ENCODE measurements around the gene AXIN1. TPM values are rescaled to one million over a fixed set of nuclear protein-coding genes. Genes with fewer than 3 reads are reported as not detected.
"Not testable (repeated sequence)": the region's sequence is repeated elsewhere in the genome, so short reads cannot be mapped to it uniquely, and the experiment has no call there.

The AXIN1 gene
- total RNA-seq, 1 donor from 2014 or later: 27.0 TPM

DNA sequence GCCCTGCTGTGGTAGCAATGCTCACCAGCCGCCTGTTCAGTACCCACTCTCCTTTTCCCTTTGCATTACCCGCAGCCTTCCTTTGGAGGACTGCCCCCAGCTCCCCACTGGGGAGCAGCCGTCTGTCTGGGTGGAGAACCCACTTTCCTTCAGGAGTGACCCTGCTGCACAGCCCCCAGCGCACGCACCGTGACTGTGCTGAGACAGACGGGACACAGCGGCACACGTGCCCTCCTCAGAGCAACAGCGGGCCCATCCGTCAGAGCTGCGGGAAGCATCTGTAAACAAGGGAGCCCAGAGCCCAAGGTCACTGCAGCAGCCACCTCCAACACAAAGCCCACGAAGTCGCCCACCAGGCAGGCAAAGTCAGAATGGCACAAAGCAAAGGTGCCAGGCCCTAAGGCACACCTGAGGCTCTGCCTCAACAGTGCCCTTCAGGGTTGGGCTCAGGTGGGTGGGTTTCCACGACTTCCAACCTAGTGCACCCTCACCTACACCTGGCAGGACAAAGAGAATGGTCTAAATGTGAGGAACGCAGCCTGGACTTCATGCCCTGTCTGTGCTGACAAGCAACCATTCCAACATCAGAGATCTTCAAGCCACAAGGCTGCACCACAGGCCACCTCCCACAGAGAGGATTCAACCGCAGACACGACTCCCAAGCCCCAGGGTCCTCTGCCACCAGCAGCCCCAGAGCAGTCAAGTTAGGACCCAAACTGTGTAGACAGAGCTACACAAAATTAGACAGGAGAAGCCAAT, 9.9 kb downstream of the AXIN1 start:
- no peaks in the 10 kb centered on the region for H3K9me3 ChIP-seq (ENCODE audit: insufficient read depth, low read depth, low read length)
- peaks cover 2% of the 10 kb centered on the region for H3K9me3 Mint-ChIP-seq (ENCODE audit: unreplicated experiment)
- H3K27ac ChIP-seq (ENCODE audit: low read depth, low read length): no peak overlapping the region
- H3K27me3 Mint-ChIP-seq (ENCODE audit: low read depth, unreplicated experiment): no peaks in the 10 kb centered on the region
- H3K79me2 ChIP-seq (ENCODE audit: insufficient read depth, low read length): peaks cover 81% of the 10 kb centered on the region
- H3K4me3 ChIP-seq (ENCODE audit: insufficient read depth, low read depth, low read length): no peak overlapping the region
- no peak overlapping the region for H3K9ac ChIP-seq (ENCODE audit: low read length)
- H3K27me3 ChIP-seq (ENCODE audit: insufficient read depth, low read length): no peaks in the 10 kb centered on the region
- no peak overlapping the region for H3K4me3 Mint-ChIP-seq (ENCODE audit: unreplicated experiment)
- H3K4me2 ChIP-seq (ENCODE audit: low read length): no peak overlapping the region
- H2AFZ ChIP-seq (ENCODE audit: low read depth, low read length): no peak overlapping the region
- peaks cover 9% of the 10 kb centered on the region for H3K4me1 ChIP-seq (ENCODE audit: insufficient read depth, low read length)
- peaks cover 6% of the 10 kb centered on the region for H3K36me3 ChIP-seq (ENCODE audit: insufficient read depth, low read length)
- peaks cover 74% of the 10 kb centered on the region for H4K20me1 ChIP-seq (ENCODE audit: insufficient read depth, low read length)
- H3K27ac Mint-ChIP-seq (ENCODE audit: unreplicated experiment): no peak overlapping the region
- FAIRE-seq (no peak), DNase-seq (ENCODE audit: low read depth) (no peak)
- TF ChIP-seq EZH2 (IDR thresholded peaks at IDR 0.05; ENCODE audit: insufficient read depth, low read length): no peak
- TF ChIP-seq, protein P1, sequence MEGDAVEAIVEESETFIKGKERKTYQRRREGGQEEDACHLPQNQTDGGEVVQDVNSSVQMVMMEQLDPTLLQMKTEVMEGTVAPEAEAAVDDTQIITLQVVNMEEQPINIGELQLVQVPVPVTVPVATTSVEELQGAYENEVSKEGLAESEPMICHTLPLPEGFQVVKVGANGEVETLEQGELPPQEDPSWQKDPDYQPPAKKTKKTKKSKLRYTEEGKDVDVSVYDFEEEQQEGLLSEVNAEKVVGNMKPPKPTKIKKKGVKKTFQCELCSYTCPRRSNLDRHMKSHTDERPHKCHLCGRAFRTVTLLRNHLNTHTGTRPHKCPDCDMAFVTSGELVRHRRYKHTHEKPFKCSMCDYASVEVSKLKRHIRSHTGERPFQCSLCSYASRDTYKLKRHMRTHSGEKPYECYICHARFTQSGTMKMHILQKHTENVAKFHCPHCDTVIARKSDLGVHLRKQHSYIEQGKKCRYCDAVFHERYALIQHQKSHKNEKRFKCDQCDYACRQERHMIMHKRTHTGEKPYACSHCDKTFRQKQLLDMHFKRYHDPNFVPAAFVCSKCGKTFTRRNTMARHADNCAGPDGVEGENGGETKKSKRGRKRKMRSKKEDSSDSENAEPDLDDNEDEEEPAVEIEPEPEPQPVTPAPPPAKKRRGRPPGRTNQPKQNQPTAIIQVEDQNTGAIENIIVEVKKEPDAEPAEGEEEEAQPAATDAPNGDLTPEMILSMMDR (IDR thresholded peaks at IDR 0.05; ENCODE audit: insufficient read depth, low read depth, low read length): no peak
- H3K4me1 Mint-ChIP-seq (ENCODE audit: low read depth, unreplicated experiment): peaks cover 17% of the 10 kb centered on the region
- peaks cover 27% of the 10 kb centered on the region for H3K36me3 Mint-ChIP-seq (ENCODE audit: low read depth, unreplicated experiment)

- not testable (repeated sequence) for H3K27ac ChIP-seq (ENCODE audit: low read depth, low read length); H3K4me3 ChIP-seq (ENCODE audit: insufficient read depth, low read depth, low read length); H3K9ac ChIP-seq (ENCODE audit: low read length); H3K9me3 ChIP-seq (ENCODE audit: insufficient read depth, low read depth, low read length); H3K4me3 Mint-ChIP-seq (ENCODE audit: unreplicated experiment); FAIRE-seq; H2AFZ ChIP-seq (ENCODE audit: low read depth, low read length); H3K36me3 ChIP-seq (ENCODE audit: insufficient read depth, low read length); H3K27me3 Mint-ChIP-seq (ENCODE audit: low read depth, unreplicated experiment); H3K4me2 ChIP-seq (ENCODE audit: low read length); DNase-seq (ENCODE audit: low read depth); H3K4me1 ChIP-seq (ENCODE audit: insufficient read depth, low read length); H3K9me3 Mint-ChIP-seq (ENCODE audit: unreplicated experiment); H3K27ac Mint-ChIP-seq (ENCODE audit: unreplicated experiment); H3K27me3 ChIP-seq (ENCODE audit: insufficient read depth, low read length)
- Mint-ChIP-seq H3K4me1 (ENCODE audit: low read depth, unreplicated experiment) (peaks cover 16% of the 10 kb centered on the region), H3K36me3 (ENCODE audit: low read depth, unreplicated experiment) (peaks cover 25% of the 10 kb centered on the region)
- Histone ChIP-seq H4K20me1 (ENCODE audit: insufficient read depth, low read length) (peaks cover 72% of the 10 kb centered on the region), H3K79me2 (ENCODE audit: insufficient read depth, low read length) (peaks cover 81% of the 10 kb centered on the region)
Measured at GRCh38 chr16:341974-342336, 10.6 kb downstream of the AXIN1 start.

DNA sequence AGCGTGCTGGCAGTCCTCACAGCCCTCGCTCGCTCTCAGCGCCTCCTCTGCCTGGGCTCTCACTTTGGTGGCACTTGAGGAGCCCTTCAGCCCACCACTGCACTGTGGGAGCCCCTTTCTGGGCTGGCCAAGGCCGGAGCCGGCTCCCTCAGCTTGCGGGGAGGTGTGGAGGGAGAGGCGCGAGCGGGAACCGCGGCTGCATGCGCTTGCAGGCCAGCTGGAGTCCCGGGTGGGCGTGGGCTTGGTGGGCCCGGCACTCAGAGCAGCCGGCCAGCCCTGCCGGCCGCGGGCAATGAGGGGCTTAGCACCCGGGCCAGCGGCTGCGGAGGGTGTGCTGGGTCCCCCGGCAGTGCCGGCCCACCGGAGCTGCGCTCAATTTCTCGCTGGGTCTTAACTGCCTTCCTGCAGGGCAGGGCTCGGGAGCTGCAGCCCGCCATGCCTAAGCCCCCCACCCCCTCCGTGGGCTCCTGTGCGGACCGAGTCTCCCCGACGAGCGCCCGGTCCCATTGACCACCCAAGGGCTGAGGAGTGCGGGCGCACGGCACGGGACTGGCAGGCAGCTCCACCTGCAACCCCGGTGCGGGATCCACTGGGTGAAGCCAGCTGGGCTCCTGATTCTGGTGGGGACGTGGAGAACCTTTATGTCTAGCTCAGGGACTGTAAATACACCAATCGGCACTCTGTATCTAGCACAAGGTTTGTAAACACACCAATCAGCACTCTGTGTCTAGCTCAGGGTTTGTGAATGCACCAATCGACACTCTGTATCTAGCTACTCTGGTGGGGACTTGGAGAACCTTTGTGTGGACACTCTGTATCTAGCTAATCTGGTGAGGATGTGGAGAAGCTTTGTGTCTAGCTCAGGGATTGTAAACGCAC, 11.2 kb downstream of the AXIN1 start:
- H3K4me1 Mint-ChIP-seq (ENCODE audit: low read depth, unreplicated experiment): peaks cover 12% of the 10 kb centered on the region
- Histone ChIP-seq H4K20me1 (ENCODE audit: insufficient read depth, low read length) (peaks cover 67% of the 10 kb centered on the region), H3K79me2 (ENCODE audit: insufficient read depth, low read length) (peaks cover 77% of the 10 kb centered on the region)
- not testable (repeated sequence) for FAIRE-seq; H3K9ac ChIP-seq (ENCODE audit: low read length); H3K4me3 ChIP-seq (ENCODE audit: insufficient read depth, low read depth, low read length); H3K36me3 ChIP-seq (ENCODE audit: insufficient read depth, low read length); H3K27ac ChIP-seq (ENCODE audit: low read depth, low read length); H3K9me3 Mint-ChIP-seq (ENCODE audit: unreplicated experiment); H3K9me3 ChIP-seq (ENCODE audit: insufficient read depth, low read depth, low read length); H3K4me3 Mint-ChIP-seq (ENCODE audit: unreplicated experiment); H3K4me2 ChIP-seq (ENCODE audit: low read length); H3K27me3 ChIP-seq (ENCODE audit: insufficient read depth, low read length); H3K27me3 Mint-ChIP-seq (ENCODE audit: low read depth, unreplicated experiment); H2AFZ ChIP-seq (ENCODE audit: low read depth, low read length); DNase-seq (ENCODE audit: low read depth); H3K4me1 ChIP-seq (ENCODE audit: insufficient read depth, low read length); H3K27ac Mint-ChIP-seq (ENCODE audit: unreplicated experiment)
- peaks cover 22% of the 10 kb centered on the region for H3K36me3 Mint-ChIP-seq (ENCODE audit: low read depth, unreplicated experiment)
